GM13976 (cell line): ENCODE data around the gene CHN1.

ENCODE experiments used
- DNase-seq: peaks from one replicate; pipeline ENCODE4 v3.0.0; 2012; ENCODE audit warnings: low spot score
- CTCF ChIP-seq: IDR thresholded peaks from 2 replicates; pipeline ENCODE4 v1.5.1; 2012; ENCODE audit warnings: borderline replicate concordance, mild to moderate bottlenecking; ENCODE audit not compliant: insufficient read depth; ENCODE audit errors: extremely low read depth, missing control alignments, control extremely low read depth
- in situ Hi-C: fragments of 300-500 bp; cut with MboI; formaldehyde crosslinking; loops from one replicate; pipeline ENCODE4 v1.12.0; 2022; ENCODE audit warnings: low sequenced_read_pairs, mixed read lengths, inconsistent platforms; ENCODE audit not compliant: unreplicated experiment

The CHN1 gene

GRCh38 chr2:174965551-174965950, 39.6 kb downstream of the CHN1 start:
- in situ Hi-C loops = no loop called here
- no peak for DNase-seq
- TF ChIP-seq CTCF = no peak

- DNase-seq = no peak
- in situ Hi-C loops = no loop called here
- TF ChIP-seq CTCF = no peak
These were observed 40.8 kb downstream of the CHN1 start for GRCh38 chr2:174964404-174964803.

GRCh38 chr2:174963437-174964400, 41.5 kb downstream of the CHN1 start:
- in situ Hi-C loops = no loop called here
- no peak for TF ChIP-seq CTCF

GRCh38 chr2:174959787-174960186, 45.4 kb downstream of the CHN1 start:
- no peak for TF ChIP-seq CTCF
- in situ Hi-C loops = no loop called here
- DNase-seq = no peak

More at GRCh38 chr2:174963437-174964400, 41.5 kb downstream of the CHN1 start:
- DNase-seq = no peak

DNA sequence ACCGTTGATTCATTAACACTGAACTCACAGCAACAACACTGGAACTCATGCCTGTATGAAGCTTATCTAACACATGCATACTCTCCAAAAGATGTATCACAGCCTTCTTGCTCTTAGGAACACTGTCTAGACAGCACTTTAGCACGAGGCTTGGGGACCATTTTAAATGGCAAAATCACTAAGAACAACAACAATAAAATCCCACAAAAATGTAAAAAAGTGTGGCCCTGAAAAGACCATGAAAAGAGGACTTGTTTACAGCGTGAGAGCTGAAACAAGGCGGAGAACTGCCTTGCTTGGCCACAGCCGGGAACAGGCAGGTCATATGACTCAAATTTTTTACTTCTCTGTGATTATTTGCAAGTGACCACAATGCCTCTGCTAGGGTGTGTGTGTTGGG, 48.1 kb downstream of the CHN1 start:
- in situ Hi-C loops = no loop called here

GRCh38 chr2:174952607-174953006, 52.6 kb downstream of the CHN1 start:
- in situ Hi-C loops = no loop called here
- DNase-seq = no peak
- TF ChIP-seq CTCF = no peak

More for the DNA sequence above, 48.1 kb downstream of the CHN1 start:
- no peak for TF ChIP-seq CTCF
- no peak for DNase-seq
